ENCODE measurements around the gene DESI1.
"Not testable (repeated sequence)": the region's sequence is repeated elsewhere in the genome, so short reads cannot be mapped to it uniquely, and the experiment has no call there.

DNA sequence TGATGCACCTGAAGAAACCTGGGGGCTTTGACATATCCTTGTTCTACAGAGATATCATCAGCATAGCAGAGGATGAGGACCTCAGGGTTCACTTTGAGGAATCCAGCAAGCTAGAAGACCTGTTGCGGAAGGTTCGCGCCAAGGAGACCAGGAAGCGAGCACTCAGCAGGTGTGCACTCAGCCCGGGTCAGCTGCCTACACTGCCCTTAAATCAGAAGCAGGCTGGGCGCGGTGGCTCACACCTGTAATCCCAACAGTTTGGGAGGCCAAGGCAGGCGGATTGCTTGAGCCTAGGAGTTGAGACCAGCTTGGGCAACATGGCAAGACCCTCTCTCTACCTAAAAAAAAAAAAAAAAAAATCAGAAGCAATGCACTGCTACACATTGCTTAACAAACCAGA lies 16.8 kb upstream of the DESI1 start:
- not testable (repeated sequence) for TF ChIP-seq CTCF, EP300, POLR2A, POLR2AphosphoS5 (IDR thresholded peaks at IDR 0.05)
